ENCODE results near the gene RNF141. TPM values are rescaled to one million over a fixed set of nuclear protein-coding genes. Genes with fewer than 3 reads are reported as not detected.

Gene RNF141, protein sequence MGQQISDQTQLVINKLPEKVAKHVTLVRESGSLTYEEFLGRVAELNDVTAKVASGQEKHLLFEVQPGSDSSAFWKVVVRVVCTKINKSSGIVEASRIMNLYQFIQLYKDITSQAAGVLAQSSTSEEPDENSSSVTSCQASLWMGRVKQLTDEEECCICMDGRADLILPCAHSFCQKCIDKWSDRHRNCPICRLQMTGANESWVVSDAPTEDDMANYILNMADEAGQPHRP
- 21.5 to 27.1 TPM (median 25.9 TPM) in 5 replicates for total RNA-seq (2022; extraction: Qiagen RNA extraction)

DNA sequence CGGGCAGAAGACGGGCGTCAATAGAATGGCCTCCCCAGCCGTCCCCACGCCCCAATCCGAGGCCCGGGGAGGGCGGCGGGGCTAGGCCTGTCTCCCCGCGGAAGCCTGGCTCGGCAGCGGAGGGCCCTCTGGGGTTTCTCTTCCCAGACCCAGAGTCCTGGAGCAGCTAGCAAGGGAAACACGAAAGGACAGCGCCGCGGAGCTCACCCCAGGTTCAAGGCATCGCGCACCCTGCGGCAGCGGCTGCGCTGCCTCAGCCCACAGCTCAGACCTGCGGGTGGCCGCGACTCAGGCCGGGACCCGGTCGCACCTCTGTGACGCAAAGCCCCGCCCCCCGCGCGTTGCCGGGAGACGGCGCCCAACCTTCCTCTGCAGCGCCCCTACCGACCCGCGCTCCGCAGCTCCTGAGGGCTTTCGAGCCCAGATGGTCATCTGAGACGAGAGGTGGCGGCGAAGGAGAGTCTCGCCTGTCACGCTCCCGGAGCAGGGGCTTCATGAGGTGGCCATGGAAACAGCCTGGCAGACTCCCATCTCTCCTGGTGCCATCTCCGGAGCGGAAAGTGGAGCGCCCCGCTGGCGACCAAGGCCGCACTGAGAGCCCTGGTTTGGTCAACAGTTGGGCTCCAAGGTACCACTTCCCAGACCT lies at the start of gene RNF141:
Gene RNF141, minus strand, starts transcription at position 273 of the 646 bp plus-strand sequence. CDS start 7,029 bp downstream, outside the sequence.

DNA sequence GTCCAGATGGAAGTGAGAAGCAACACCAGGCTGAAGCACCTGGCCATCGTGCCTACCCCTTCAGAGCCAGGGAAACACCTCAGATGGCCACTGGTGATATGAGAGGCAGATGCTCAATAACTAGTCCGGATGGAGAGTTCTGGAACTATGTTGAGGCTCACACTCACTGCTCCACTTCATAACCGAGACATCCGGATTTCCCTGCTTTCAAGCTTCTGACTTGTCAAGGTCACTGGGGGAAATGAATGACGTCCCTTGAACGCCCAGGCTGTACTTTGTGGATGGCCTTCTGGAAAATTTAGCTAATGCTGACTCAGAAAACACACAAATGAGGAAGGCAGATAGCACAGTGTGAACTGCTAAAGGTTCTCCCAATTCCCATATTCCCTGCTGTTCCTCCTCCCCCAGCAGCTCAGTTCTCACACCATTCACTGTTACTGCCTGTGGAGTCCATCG lies 27.5 kb upstream of the RNF141 start, which contains the start of gene LYVE1:
Gene LYVE1, minus strand, starts transcription at position 180 of the 456 bp plus-strand sequence. Its CDS starts 133 bp downstream, at position 47.

Other genes with a start within 250 kb of the RNF141 start
- gene SBF2, start 247.0 kb downstream of the RNF141 start, total RNA-seq (2022; extraction: Qiagen RNA extraction): 11.6 to 17.5 TPM (median 12.6 TPM) in 5 replicates
- 100 to 149 TPM (median 110 TPM) in 5 replicates for gene ADM, start 236.1 kb downstream of the RNF141 start, total RNA-seq (2022; extraction: Qiagen RNA extraction)
- 6.5 to 7.6 TPM (median 7.0 TPM) in 5 replicates for gene AMPD3, start 85.9 kb downstream of the RNF141 start, total RNA-seq (2022; extraction: Qiagen RNA extraction)
- 0.48 to 1.2 TPM (median 0.59 TPM) in 5 replicates for gene LYVE1, start 27.5 kb upstream of the RNF141 start, total RNA-seq (2022; extraction: Qiagen RNA extraction)
- gene IRAG1, start 152.6 kb upstream of the RNF141 start, total RNA-seq (2022; extraction: Qiagen RNA extraction): 0.03 to 0.09 TPM (median 0.07 TPM) in 5 replicates
- 21.0 to 28.8 TPM (median 22.6 TPM) in 5 replicates for gene CTR9, start 210.1 kb upstream of the RNF141 start, total RNA-seq (2022; extraction: Qiagen RNA extraction)